HepG2 (cell line): Measurements from ENCODE around the gene RTP2. TPM values are rescaled to one million over a fixed set of nuclear protein-coding genes. Genes with fewer than 3 reads are reported as not detected.

Source experiments
- ARHGAP35 ChIP-seq: sonication (generic); formaldehyde crosslinking; IDR thresholded peaks from 2 replicates; pipeline ENCODE4 v1.9.0; 2022; ENCODE audit warnings: mild to moderate bottlenecking, inconsistent platforms, moderate library complexity, missing genetic modification reagents, borderline replicate concordance
- ATF7-NPFF ChIP-seq: sonication (generic); formaldehyde crosslinking; IDR thresholded peaks from 2 replicates; pipeline ENCODE4 v1.8.1; 2023; ENCODE audit warnings: mild to moderate bottlenecking, low read depth, missing genetic modification reagents, moderate library complexity
- FIP1L1 ChIP-seq: fragments of 200-400 bp; formaldehyde crosslinking; IDR thresholded peaks from 2 replicates; pipeline ENCODE4 v1.6.1; 2018; ENCODE audit warnings: low read depth, mild to moderate bottlenecking, low read length, moderate library complexity, borderline replicate concordance; ENCODE audit not compliant: insufficient read depth
- FOSL2 ChIP-seq: sonication (generic); formaldehyde crosslinking; IDR thresholded peaks from 2 replicates; pipeline ENCODE4 v1.4.0; 2020; ENCODE audit warnings: missing genetic modification reagents
- FOXK1 ChIP-seq: sonication (generic); formaldehyde crosslinking; IDR thresholded peaks from 2 replicates; pipeline ENCODE4 v1.4.0; 2020; ENCODE audit warnings: low read depth, missing genetic modification reagents, borderline replicate concordance
- HOXA9 ChIP-seq: sonication (generic); formaldehyde crosslinking; IDR thresholded peaks from 2 replicates; pipeline ENCODE4 v1.8.1; 2022; ENCODE audit warnings: missing genetic modification reagents, mild to moderate bottlenecking, moderate library complexity, borderline replicate concordance
- JUN ChIP-seq: sonication (generic); formaldehyde crosslinking; IDR thresholded peaks from 2 replicates; pipeline ENCODE4 v1.4.0; 2020; ENCODE audit warnings: mild to moderate bottlenecking, missing genetic modification reagents
- KLF15 ChIP-seq: sonication (generic); formaldehyde crosslinking; IDR thresholded peaks from 2 replicates; pipeline ENCODE4 v1.8.1; 2023; ENCODE audit warnings: borderline replicate concordance, mild to moderate bottlenecking, inconsistent platforms, missing genetic modification reagents, mixed read lengths
- REXO4 ChIP-seq: sonication (generic); formaldehyde crosslinking; IDR thresholded peaks from 2 replicates; pipeline ENCODE4 v1.8.0; 2022; ENCODE audit warnings: missing genetic modification reagents, mild to moderate bottlenecking, borderline replicate concordance
- YEATS2 ChIP-seq: sonication (generic); formaldehyde crosslinking; IDR thresholded peaks from 2 replicates; pipeline ENCODE4 v1.4.0; 2020; ENCODE audit warnings: missing genetic modification reagents, borderline replicate concordance
- ZBTB20 ChIP-seq: sonication (generic); formaldehyde crosslinking; IDR thresholded peaks from 2 replicates; pipeline ENCODE4 v1.8.1; 2023; ENCODE audit warnings: missing genetic modification reagents, low read depth, mild to moderate bottlenecking, borderline replicate concordance
- ZBTB3 ChIP-seq: sonication (generic); formaldehyde crosslinking; IDR thresholded peaks from 2 replicates; pipeline ENCODE4 v1.4.0; 2020; ENCODE audit warnings: low read depth, mild to moderate bottlenecking, moderate library complexity, missing genetic modification reagents, borderline replicate concordance
- ZNF296 ChIP-seq: sonication (generic); formaldehyde crosslinking; conservative IDR thresholded peaks from 2 replicates; pipeline ENCODE4 v1.5.0; 2020; ENCODE audit warnings: mild to moderate bottlenecking, missing genetic modification reagents
- ZNF367 ChIP-seq: sonication (generic); formaldehyde crosslinking; IDR thresholded peaks from 2 replicates; pipeline ENCODE4 v1.4.0; 2020; ENCODE audit warnings: missing genetic modification reagents, borderline replicate concordance
- ZNF660 ChIP-seq: sonication (generic); formaldehyde crosslinking; IDR thresholded peaks from 2 replicates; pipeline ENCODE4 v1.5.1; 2020; ENCODE audit warnings: mild to moderate bottlenecking, low read depth, missing genetic modification reagents, borderline replicate concordance
- ZNF674 ChIP-seq: sonication (generic); formaldehyde crosslinking; IDR thresholded peaks from 2 replicates; pipeline ENCODE4 v1.5.0; 2020; ENCODE audit warnings: low read depth, mild to moderate bottlenecking, missing genetic modification reagents
- ZNF768 ChIP-seq: sonication (generic); formaldehyde crosslinking; IDR thresholded peaks from 2 replicates; pipeline ENCODE4 v1.4.0; 2020; ENCODE audit warnings: missing genetic modification reagents
- polyA plus RNA-seq, 8 experiments: library from polyadenylated mRNA; depleted of rRNA in 3 of 8; stranded (reverse) in 7 of 8; unstranded in 1 of 8; fragments of >200 nt; fragmentation: Illumina TruSeq in 4 of 8; extraction: Trizol in 4 of 8; gene quantifications; 2 replicates each; pipeline versions ENCODE4 v1.2.1 to v1.2.3, GENCODE V29; 2011 to 2016; ENCODE audit warnings: low read depth in 4 of 8, missing spikeins in 1 of 8, mixed read lengths in 1 of 8; ENCODE audit not compliant: insufficient read depth in 1 of 8
- total RNA-seq, 5 experiments: library from RNA; depleted of rRNA; stranded (reverse); fragments of >200 nt; fragmentation: Illumina TruSeq; extraction: Trizol; gene quantifications; 2 replicates each; pipeline ENCODE4 v1.2.3, GENCODE V29; 2016; ENCODE audit warnings: low read depth in 1 of 5
- TF ChIP-seq, protein P1 (sequence below): sonication (generic); formaldehyde crosslinking; IDR thresholded peaks from 2 replicates; pipeline ENCODE4 v1.4.0; 2020; ENCODE audit warnings: missing genetic modification reagents; ENCODE audit errors: not compliant biosample characterization
- TF ChIP-seq, protein P2 (sequence below): IDR thresholded peaks from 2 replicates; pipeline ENCODE4 v1.6.1; 2012; ENCODE audit warnings: inconsistent platforms
- TF ChIP-seq, protein P3 (sequence below): sonication (generic); formaldehyde crosslinking; IDR thresholded peaks from 2 replicates; pipeline ENCODE4 v1.4.0; 2020; ENCODE audit warnings: mild to moderate bottlenecking, missing genetic modification reagents, borderline replicate concordance
- TF ChIP-seq, protein P4 (sequence below): sonication (generic); formaldehyde crosslinking; IDR thresholded peaks from 2 replicates; pipeline ENCODE4 v1.8.1; 2022; ENCODE audit warnings: mild to moderate bottlenecking, missing genetic modification reagents

RTP2 gene
- total and polyA plus RNA-seq, 2 of the 13 experiments (the other 11 are each of a cell fraction or from before 2014, with no cell fraction given) = not detected

DNA sequence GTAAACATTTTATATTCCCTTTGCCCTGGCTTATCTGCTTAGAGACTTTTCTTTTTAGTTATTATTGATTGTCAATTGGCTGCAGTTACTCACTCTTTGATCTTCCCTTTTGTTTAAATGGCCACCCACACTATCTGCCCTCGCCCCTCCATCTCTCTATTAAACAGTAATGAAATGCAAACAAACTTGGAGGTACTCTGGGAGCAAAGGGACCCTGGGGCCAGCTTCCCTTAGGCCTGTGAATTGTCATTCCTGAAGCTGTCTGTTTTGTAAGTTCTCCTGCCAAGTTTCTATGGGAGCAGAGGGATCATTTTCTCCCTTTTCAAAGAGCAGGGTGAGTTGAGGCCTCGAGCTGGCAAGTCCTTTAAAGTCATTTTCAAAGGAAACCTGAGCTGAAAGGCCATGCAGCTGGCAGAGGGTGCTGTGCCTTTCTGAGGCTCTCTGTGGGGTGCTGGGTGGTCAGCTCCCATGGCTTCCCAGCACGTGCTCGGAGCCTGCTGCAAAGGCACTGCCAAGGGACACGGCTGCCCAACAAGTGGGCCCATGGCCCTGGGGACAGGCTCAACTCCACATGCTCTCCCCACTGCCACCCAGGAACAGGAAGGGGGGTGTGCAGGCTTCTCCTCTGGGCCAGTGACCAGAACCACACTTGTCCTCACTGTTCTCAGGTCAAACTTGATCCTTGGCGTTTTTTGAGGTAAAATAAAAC, 17.4 kb upstream of the RTP2 start (continued):
- no peak for TF ChIP-seq ZNF660
- TF ChIP-seq, protein P1, sequence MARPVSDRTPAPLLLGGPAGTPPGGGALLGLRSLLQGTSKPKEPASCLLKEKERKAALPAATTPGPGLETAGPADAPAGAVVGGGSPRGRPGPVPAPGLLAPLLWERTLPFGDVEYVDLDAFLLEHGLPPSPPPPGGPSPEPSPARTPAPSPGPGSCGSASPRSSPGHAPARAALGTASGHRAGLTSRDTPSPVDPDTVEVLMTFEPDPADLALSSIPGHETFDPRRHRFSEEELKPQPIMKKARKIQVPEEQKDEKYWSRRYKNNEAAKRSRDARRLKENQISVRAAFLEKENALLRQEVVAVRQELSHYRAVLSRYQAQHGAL (CRISPR knock-in tag) = no peak
- peak; percentile 36; the same call in 1 of the 2 replicates for TF ChIP-seq YEATS2 (CRISPR knock-in tag)
- no peak for TF ChIP-seq ARHGAP35 (CRISPR knock-in tag)
- peak; percentile 74 for TF ChIP-seq ZNF768
- TF ChIP-seq FOSL2 (CRISPR knock-in tag) = peak; percentile 63; the same call in 1 of the 2 replicates
- TF ChIP-seq ZNF367 (CRISPR knock-in tag) = no peak
- no peak for TF ChIP-seq ZNF296 (CRISPR knock-in tag)
- TF ChIP-seq, protein P2, sequence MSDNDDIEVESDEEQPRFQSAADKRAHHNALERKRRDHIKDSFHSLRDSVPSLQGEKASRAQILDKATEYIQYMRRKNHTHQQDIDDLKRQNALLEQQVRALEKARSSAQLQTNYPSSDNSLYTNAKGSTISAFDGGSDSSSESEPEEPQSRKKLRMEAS = peak; percentile 96
- TF ChIP-seq, protein P3, sequence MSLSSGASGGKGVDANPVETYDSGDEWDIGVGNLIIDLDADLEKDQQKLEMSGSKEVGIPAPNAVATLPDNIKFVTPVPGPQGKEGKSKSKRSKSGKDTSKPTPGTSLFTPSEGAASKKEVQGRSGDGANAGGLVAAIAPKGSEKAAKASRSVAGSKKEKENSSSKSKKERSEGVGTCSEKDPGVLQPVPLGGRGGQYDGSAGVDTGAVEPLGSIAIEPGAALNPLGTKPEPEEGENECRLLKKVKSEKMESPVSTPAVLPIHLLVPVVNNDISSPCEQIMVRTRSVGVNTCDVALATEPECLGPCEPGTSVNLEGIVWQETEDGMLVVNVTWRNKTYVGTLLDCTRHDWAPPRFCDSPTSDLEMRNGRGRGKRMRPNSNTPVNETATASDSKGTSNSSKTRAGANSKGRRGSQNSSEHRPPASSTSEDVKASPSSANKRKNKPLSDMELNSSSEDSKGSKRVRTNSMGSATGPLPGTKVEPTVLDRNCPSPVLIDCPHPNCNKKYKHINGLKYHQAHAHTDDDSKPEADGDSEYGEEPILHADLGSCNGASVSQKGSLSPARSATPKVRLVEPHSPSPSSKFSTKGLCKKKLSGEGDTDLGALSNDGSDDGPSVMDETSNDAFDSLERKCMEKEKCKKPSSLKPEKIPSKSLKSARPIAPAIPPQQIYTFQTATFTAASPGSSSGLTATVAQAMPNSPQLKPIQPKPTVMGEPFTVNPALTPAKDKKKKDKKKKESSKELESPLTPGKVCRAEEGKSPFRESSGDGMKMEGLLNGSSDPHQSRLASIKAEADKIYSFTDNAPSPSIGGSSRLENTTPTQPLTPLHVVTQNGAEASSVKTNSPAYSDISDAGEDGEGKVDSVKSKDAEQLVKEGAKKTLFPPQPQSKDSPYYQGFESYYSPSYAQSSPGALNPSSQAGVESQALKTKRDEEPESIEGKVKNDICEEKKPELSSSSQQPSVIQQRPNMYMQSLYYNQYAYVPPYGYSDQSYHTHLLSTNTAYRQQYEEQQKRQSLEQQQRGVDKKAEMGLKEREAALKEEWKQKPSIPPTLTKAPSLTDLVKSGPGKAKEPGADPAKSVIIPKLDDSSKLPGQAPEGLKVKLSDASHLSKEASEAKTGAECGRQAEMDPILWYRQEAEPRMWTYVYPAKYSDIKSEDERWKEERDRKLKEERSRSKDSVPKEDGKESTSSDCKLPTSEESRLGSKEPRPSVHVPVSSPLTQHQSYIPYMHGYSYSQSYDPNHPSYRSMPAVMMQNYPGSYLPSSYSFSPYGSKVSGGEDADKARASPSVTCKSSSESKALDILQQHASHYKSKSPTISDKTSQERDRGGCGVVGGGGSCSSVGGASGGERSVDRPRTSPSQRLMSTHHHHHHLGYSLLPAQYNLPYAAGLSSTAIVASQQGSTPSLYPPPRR = peak; percentile 70; the same call in 1 of the 2 replicates
- TF ChIP-seq FOXK1 (CRISPR knock-in tag) = no peak
- TF ChIP-seq ZBTB20 (CRISPR knock-in tag) = no peak
- no peak for TF ChIP-seq ZBTB3 (CRISPR knock-in tag)
- TF ChIP-seq, protein P4, sequence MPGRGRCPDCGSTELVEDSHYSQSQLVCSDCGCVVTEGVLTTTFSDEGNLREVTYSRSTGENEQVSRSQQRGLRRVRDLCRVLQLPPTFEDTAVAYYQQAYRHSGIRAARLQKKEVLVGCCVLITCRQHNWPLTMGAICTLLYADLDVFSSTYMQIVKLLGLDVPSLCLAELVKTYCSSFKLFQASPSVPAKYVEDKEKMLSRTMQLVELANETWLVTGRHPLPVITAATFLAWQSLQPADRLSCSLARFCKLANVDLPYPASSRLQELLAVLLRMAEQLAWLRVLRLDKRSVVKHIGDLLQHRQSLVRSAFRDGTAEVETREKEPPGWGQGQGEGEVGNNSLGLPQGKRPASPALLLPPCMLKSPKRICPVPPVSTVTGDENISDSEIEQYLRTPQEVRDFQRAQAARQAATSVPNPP = peak; percentile 72; the same call in 1 of the 2 replicates
- no peak for TF ChIP-seq REXO4
- no peak for TF ChIP-seq JUN (CRISPR knock-in tag)
- no peak for TF ChIP-seq KLF15 (CRISPR knock-in tag)
- TF ChIP-seq ZNF674 (CRISPR knock-in tag) = no peak
- TF ChIP-seq HOXA9 (CRISPR knock-in tag) = no peak
- peak; percentile 40; the same call in 1 of the 2 replicates for TF ChIP-seq ATF7-NPFF (CRISPR knock-in tag)
- no peak for TF ChIP-seq FIP1L1
